Activated B cell treated with CpG ODN at 0.5 μM for 24 hours (primary cell): Measurements from ENCODE around the gene CTNNA1. TPM values are rescaled to one million over a fixed set of nuclear protein-coding genes. Genes with fewer than 3 reads are reported as not detected.
"Not testable (repeated sequence)": the region's sequence is repeated elsewhere in the genome, so short reads cannot be mapped to it uniquely, and the experiment has no call there.

Experiments used
- ATAC-seq: fragments of 200-7000 bp; cut with Tn5 transposase; one replicate; pipeline ENCODE4 v1.10.0; 2021; ENCODE audit warnings: low read depth, mild to moderate bottlenecking, moderate library complexity
- CTCF ChIA-PET: fragments of 350-600 bp; sonication (Branson Sonifier 250); formaldehyde crosslinking; loops from one replicate; lab custom pipeline; 2021; ENCODE audit warnings: antibody characterized with exemption; lab: Charles Lee
- POLR2A ChIA-PET: fragments of 350-600 bp; sonication (Branson Sonifier 250); formaldehyde crosslinking; loops from one replicate; lab custom pipeline; 2021; ENCODE audit warnings: antibody characterized with exemption; lab: Charles Lee
- DNase-seq: peaks from one replicate; pipeline ENCODE4 v3.0.0; 2022
- H3K27ac Mint-ChIP-seq: one replicate; pipeline ENCODE4 v1.8.0; 2020; ENCODE audit warnings: mixed read lengths
- H3K27me3 Mint-ChIP-seq: one replicate; pipeline ENCODE4 v1.8.0; 2021; ENCODE audit warnings: mixed read lengths
- H3K36me3 Mint-ChIP-seq: one replicate; pipeline ENCODE4 v1.8.0; 2021; ENCODE audit warnings: low read depth, mixed read lengths
- H3K4me1 Mint-ChIP-seq: one replicate; pipeline ENCODE4 v1.8.0; 2021; ENCODE audit warnings: mixed read lengths
- H3K4me3 Mint-ChIP-seq: one replicate; pipeline ENCODE4 v1.8.0; 2020; ENCODE audit warnings: mild to moderate bottlenecking, mixed read lengths
- H3K9me3 Mint-ChIP-seq: one replicate; pipeline ENCODE4 v1.8.0; 2020; ENCODE audit warnings: mixed read lengths
- CTCF ChIP-seq: fragments of 200-600 bp; IDR thresholded peaks from one replicate; pipeline ENCODE4 v1.8.0; 2022; ENCODE audit warnings: antibody characterized with exemption, mild to moderate bottlenecking
- intact Hi-C: fragments of 100-400 bp; cut with micrococcal nuclease; formaldehyde crosslinking; loops from one replicate; pipeline ENCODE4 v1.15.1; 2024
- total RNA-seq: library from RNA; stranded (reverse); gene quantifications from 2 replicates; pipeline ENCODE4 v1.2.3, GENCODE V29; 2022

Gene CTNNA1
- total RNA-seq, 1 donor from 2014 or later, result 76.0 TPM

GRCh38 chr5:138757061-138757776 is 4.0 kb downstream of the CTNNA1 start:
- peaks cover 21% of the 10 kb centered on the region for H3K4me1 Mint-ChIP-seq
- DNase-seq (no peak), ATAC-seq (no peak)
- ChIA-PET POLR2A (interaction anchor here (0.5 kb wide), 1 partner anchor 300 kb away, joined by 3 read pairs; no protein-coding TSS in a partner anchor), CTCF (interaction anchor here (1.5 kb wide), 1 partner anchor 32 kb away, joined by 3 read pairs; no protein-coding TSS in a partner anchor)
- no peaks in the 10 kb centered on the region for H3K27me3 Mint-ChIP-seq
- no peak for TF ChIP-seq CTCF
- intact Hi-C loops, result loop anchor here (10.0 kb wide), 3 partner anchors 542 to 1418 kb away; partner anchors contain the start of genes CDC23, CYSTM1 and HNRNPA0
- H3K9me3 Mint-ChIP-seq, result peaks cover 6% of the 10 kb centered on the region
- no peak overlapping the region for H3K27ac Mint-ChIP-seq
- H3K36me3 Mint-ChIP-seq, result peaks cover 22% of the 10 kb centered on the region
- no peak overlapping the region for H3K4me3 Mint-ChIP-seq

- Mint-ChIP-seq H3K4me3 (no peak overlapping the region), H3K9me3 (peaks cover 6% of the 10 kb centered on the region), H3K27me3 (no peaks in the 10 kb centered on the region), H3K27ac (no peak overlapping the region), H3K36me3 (peaks cover 23% of the 10 kb centered on the region), H3K4me1 (peaks cover 8% of the 10 kb centered on the region)
- no peak for TF ChIP-seq CTCF
- intact Hi-C loops, result no loop called here
- ChIA-PET POLR2A (no interaction called here), CTCF (no interaction called here)
- ATAC-seq (no peak), DNase-seq (no peak)
Observed at GRCh38 chr5:138760448-138761110, 7.4 kb downstream of the CTNNA1 start.

- H3K27ac Mint-ChIP-seq, ATAC-seq, POLR2A ChIA-PET, H3K4me3 Mint-ChIP-seq, DNase-seq, intact Hi-C loops, H3K9me3 Mint-ChIP-seq, H3K27me3 Mint-ChIP-seq, CTCF ChIA-PET: not testable (repeated sequence)
- Mint-ChIP-seq H3K36me3 (peaks cover 23% of the 10 kb centered on the region), H3K4me1 (peaks cover 11% of the 10 kb centered on the region)
Observed at GRCh38 chr5:138761115-138761514, 7.9 kb downstream of the CTNNA1 start.

GRCh38 chr5:138761670-138762069 is 8.4 kb downstream of the CTNNA1 start:
- H3K9me3 Mint-ChIP-seq, CTCF ChIA-PET, H3K4me3 Mint-ChIP-seq, DNase-seq, intact Hi-C loops, H3K27ac Mint-ChIP-seq, ATAC-seq, POLR2A ChIA-PET, H3K27me3 Mint-ChIP-seq: not testable (repeated sequence)
- Mint-ChIP-seq H3K36me3 (peaks cover 23% of the 10 kb centered on the region), H3K4me1 (peaks cover 13% of the 10 kb centered on the region)

GRCh38 chr5:138762110-138762509 is 8.9 kb downstream of the CTNNA1 start:
- peaks cover 6% of the 10 kb centered on the region for H3K9me3 Mint-ChIP-seq
- no peak overlapping the region for H3K27ac Mint-ChIP-seq
- no peak for TF ChIP-seq CTCF
- H3K4me1 Mint-ChIP-seq, result peaks cover 14% of the 10 kb centered on the region
- peaks cover 23% of the 10 kb centered on the region for H3K36me3 Mint-ChIP-seq
- H3K27me3 Mint-ChIP-seq, result no peaks in the 10 kb centered on the region
- DNase-seq (no peak), ATAC-seq (no peak)
- no peak overlapping the region for H3K4me3 Mint-ChIP-seq
- ChIA-PET POLR2A (no interaction called here), CTCF (no interaction called here)
- intact Hi-C loops, result no loop called here
